HG03095 (cell line): Measurements from ENCODE around the gene S100G.
"Not testable (repeated sequence)": the region's sequence is repeated elsewhere in the genome, so short reads cannot be mapped to it uniquely, and the experiment has no call there.

Experiments used
- ATAC-seq: cut with Tn5 transposase; IDR thresholded peaks from one replicate; pipeline ENCODE4 v1.9.1; 2021; ENCODE audit warnings: moderate library complexity; ENCODE audit not compliant: unreplicated experiment

Gene S100G, protein sequence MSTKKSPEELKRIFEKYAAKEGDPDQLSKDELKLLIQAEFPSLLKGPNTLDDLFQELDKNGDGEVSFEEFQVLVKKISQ

DNA sequence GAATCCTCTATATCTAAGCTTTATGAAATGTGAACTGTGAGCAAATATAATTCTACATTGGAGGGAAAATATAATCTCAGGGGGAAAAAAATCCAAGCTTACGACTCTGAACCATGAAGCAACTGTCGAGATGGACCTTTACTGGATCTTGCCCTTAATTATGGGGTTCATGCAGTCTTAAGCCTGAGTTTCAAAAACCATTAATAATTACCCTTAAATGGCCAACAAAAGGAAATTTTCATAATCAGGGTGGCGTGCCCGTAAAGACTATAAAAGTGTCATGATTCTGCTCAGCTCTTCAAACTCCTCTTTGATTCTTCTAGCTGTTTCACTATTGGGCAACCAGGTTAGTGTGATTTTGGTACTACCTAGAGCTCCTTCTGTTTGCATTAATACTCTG lies at the start of gene S100G:
Gene S100G, plus strand, starts transcription at position 301 of the 400 bp plus-strand sequence. CDS start 849 bp downstream, outside the sequence.
- no peak for ATAC-seq

DNA sequence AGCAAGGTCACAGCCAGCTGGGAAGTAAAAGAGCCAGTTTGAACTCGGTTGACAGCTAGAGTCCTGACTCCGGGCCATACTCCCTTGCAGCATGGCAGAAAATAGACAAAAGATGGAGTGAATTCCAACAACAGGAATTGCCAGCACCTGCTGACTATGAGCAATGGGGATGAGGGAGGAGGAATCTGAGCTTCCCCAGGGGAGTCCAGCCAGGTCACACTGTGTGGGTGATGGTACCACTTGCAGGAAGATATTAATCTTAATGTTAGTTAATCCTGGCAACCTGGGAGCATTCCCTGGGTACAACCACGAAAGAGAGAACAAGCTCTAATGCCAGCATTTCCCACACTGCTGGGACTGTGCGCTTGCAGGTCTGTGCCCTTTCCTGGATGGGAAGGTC lies 48.1 kb upstream of the S100G start:
- no peak for ATAC-seq

DNA sequence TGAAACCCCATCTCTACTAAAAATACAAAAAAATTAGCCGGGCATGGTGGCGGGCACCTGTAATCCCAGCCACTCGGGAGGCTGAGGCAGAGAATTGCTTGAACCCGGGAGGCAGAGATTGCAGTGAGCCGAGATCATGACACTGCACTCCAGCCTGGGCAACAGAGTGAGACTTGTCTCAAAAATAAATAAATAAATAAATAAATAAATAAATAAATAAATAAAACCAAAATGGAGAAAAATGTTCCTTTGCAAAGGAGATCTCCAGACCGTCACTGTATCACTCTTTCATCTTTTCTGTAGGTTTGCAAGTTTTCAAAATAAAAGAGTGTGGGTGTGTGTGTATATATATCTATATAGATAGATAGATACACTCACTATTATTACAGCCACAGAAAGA lies 46.7 kb upstream of the S100G start:
- not testable (repeated sequence) for ATAC-seq

DNA sequence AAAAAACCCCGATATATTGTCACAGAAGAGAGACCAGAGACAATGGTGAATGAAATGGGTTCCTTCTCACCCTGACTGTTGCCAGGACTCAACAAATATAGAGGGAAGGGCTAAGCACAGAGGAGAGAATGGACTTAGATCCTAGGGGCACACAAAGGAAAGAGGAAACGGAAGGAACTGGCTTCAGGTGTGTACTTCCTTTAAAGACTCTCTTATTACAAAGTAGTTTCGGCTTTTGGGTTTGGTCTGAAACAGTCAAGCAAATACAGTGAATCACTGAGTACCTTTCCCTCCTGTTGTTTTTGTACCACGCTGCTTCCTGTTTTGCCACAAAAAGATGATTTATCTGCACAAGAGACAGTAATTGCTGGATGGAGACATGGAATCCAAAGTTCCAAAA lies 46.1 kb upstream of the S100G start:
- no peak for ATAC-seq

DNA sequence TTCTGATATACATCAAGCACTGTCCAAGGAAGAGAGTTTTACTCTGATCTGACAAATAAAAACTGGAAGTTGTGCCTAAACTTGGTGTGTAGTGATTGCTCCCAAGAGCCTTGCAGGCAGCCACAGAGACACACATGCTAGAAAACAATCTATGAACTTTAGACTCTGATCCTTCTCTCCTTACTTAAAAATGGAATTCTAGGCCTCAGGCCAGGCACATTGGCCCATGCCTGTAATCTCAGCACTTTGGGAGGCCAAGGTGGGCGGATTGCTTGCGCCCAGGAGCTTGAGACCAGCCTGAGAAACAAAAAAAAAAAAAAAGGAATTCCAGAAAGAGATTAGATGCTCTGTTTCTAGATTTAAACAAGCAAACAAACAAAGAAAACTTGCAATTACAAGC lies 45.6 kb upstream of the S100G start:
- ATAC-seq = no peak

DNA sequence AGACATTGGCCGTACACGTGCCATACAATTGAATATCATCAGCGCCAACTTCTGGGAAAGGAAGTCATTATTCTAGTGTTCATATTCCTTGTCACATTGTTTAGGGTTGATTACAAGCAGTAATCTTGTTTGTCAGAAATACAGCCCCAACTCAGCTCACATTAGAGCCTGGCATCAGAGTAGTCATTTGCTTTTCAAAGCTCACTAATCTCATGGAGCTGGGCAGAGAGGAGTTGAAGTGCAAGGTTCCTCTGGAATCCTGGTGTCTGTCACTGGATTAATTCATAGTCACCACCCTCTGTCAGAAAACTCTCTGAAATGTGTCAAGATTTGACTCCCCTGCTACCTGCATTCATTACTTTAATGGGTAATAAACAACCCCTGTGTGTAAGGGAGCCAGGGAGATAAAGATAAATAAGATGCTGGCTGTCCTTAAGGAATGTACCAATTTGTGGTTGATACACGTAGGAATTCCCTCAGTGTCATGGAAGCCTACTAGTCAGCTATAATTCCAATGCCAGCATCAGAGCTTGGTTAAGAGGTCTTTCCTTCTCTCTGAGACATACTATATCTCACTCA lies 43.7 kb upstream of the S100G start:
- no peak for ATAC-seq

DNA sequence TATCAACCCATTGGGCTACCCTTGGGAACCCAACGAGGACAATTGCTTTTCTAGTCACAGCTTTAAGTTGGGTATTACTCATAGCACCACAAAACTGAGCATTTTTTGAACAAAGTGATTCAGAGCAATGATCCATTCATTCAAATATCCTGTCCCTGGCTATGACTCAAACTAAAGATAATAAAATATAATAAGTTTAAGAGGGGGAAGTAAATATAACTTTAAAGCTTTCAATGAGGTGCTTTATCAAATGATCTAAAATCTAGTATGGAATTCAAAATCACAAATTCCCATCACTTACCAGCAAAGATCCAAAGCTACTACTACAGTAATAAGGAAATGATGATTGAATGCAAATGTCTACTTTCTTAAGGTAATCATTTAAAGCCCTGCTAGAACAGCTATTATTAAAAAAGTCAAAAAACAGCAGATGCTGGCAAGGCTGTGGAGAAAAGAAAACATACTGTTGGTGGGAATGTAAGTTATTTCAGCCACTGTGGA lies 39.8 kb upstream of the S100G start:
- ATAC-seq = no peak

DNA sequence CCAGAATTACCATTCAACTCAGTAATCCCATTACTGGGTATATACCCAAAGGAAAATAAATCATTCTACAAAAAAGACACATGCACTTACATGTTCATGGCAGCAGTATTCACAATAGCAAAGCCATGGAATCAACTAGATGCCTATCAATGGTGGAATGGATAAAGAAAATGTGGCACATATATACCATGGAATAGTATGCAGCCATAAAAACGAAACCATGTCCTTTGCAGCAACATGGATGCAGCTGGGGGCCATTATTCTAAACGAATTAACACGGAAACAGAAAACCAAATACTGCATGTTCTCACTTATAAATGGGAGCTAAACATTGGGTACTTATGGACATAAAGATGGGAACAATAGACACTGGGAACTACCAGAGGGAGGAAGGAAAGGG lies 39.3 kb upstream of the S100G start:
- ATAC-seq = not testable (repeated sequence)

DNA sequence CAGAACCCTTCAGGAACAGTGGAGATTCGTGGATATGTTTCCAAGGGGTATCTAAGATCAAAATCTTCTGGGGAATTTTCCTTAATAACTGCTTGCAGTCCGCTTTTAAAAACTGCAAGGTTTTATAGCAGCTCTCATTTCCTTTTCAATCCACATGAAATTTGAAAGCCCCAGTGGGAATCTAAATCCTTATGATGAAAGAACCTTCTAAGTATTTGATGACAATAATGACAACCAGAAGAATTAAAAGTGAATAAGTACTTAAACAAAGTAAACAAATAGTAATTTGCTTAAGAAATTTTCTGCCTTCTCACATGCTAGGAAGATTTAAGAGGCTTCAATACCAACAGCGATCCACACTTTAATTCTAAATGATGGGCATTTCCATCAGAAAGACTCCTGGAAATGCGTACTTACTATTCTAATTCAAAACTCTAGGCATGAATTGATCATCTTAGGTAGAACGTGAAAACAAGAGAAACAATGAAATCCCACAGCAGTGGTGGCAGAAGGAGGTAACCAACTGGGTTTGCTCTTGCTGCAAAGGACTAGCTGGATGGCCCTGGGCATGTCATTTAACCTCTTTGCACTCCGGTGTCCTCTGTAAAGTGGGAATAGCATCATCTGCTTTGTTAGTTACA lies 37.6 kb upstream of the S100G start:
- no peak for ATAC-seq

DNA sequence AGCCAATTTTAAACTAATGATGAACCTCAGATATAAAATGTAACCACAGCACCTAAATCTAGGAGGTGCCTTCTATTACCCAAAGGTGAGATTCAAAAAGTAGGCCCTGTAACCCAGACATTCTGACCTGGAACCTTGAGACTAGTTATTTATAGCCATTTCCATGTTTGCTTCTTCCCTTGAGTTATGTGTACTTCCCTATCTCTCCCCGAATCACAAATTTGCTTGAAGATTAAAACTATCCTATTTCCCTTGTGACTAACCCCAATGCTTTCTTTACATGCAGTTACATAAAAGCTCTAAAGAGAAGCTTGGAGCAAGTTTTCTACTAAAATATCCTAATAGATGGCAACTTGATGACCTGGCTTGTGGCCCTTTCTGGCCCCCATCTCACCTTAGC lies 32.6 kb upstream of the S100G start:
- ATAC-seq = no peak

DNA sequence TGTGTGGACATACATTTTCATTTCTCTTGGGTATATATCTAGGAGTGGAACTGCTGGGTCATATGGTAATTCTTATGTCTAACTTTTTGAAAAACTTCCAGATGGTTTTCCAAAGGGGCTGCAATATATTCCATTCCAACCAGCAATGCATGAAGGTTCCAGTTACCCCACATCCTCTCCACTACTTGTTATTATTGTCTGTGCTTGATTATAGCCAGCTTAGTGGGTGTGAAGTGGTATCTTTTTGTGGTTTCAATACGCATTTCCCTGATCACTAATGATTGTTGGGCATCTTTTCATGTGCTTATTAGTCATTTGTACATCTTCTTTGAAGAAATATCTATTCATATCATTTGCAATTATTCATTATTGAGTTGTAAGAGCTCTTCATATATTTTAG lies 31.5 kb upstream of the S100G start:
- ATAC-seq = no peak

DNA sequence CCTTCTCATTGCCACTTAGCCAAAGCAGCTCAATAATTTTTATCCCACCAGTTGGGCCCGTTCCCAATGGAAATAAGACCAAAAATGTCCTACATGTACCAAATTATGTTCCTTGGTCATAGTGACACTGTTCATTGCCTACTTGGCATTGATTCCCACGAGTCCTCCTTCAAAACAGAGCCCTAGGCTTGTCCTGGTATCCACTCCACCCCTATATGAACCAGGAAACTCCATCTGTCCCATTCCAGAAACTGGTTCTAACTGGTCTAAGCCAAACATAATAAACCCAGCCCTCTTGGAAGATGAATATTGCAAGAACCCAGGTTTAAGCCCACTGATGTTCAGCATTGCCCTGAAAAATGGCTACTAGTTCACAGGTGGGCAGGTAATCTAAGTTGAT lies 30.9 kb upstream of the S100G start:
- ATAC-seq = no peak

DNA sequence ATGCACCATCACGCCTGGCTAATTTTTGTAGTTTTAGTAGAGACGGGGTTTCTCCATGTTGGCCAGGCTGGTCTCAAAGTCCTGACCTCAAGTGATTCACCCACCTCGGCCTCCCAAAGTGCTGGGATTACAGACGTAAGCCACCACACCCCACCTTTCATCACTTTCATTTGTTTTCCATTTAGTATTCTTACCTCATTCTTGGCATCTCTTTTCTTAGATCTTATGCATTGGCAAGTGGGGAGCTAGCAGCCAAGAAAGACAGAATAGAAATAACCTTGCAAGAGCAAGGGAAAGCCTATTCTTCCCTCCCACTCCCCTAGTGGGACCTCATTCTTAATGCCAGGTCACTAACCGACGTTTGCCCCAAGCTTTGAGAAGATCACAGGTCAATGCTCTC lies 21.4 kb upstream of the S100G start:
- ATAC-seq = not testable (repeated sequence)

DNA sequence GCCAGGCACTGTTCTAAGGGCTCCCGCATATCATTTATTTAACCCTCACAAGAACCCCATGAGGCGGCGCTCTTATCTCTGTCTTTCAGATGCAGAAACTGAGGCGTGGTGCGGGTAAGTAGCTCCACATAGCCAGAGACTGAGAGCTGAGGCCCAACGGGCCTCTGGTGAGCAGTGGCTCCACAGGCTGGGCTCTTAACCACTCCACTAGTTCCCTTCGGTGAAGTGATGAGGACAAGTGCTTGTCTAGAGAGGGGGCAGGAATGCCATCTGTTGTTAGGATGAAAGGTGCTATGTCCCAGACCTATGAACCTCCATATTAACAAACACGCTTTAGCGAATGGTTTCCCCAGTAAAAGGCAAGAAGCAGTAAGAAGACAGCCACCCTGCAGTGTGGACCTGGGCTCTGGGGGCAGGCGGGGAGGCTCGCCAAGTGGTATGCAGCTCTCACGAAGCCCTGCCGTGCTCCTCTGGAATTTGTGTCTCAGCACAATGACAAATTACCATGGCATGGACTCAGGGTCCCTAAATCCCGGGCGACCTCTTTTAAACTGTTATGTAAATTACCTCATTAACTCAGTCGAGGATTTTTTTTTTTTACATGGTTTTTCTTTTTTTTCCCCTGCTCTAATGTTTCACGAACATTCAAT lies 20.9 kb upstream of the S100G start:
- ATAC-seq = no peak

DNA sequence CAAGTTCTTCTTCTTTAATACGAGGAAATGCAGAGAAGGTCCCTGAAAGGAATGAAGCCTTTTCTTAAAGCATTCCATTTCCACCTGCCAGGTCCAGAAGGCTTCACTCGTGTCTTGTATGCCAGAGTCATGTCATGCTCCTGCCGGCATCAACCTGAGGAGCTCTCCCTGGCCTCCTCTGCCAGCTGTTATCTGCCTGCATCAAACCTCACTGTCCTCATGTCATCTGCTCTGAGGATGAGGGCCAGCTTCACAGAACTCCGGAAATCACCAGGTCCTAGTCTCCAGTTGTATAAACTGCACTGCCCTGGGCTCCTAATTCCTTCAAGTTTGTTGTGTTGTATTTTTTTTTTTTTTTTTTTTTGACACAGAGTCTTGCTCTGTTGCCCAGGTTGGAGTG lies 20.0 kb upstream of the S100G start:
- ATAC-seq = no peak

DNA sequence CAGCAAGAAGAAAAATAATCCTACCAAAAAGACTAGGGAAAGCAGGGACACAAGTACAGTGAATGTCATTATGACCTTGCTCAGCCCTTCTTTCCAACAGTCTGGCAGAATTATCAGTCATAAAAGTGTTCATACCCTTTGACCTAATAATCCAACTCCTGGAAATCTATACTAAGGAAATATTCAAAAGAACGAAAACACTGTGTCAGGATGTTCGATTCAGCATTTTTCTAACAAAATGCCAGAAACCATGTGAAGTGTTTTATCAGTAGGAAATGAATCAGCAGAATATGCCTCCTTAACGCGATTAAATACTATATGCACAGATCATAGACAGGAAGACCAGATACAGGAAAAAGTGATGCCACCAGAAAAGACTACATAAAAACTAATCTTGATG lies 16.2 kb upstream of the S100G start:
- ATAC-seq = no peak

DNA sequence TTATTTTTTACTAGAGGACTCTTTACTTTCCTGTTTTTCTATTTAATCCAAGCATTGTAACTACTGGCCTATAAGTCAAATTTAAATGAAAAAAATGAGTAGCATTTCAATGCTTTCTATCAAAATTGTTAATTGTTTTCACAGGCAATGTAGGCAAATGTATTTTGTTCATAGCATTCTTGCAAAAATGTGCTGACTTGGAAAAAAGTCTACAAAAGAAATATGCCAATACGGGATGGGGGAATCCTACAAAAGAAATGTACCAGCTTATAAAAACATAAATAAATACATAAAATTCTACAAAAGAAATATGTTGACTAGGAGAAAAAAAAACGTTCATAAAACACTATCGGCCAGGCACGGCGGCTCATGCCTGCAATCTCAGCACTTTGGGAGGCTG lies 14.9 kb upstream of the S100G start:
- ATAC-seq = no peak

DNA sequence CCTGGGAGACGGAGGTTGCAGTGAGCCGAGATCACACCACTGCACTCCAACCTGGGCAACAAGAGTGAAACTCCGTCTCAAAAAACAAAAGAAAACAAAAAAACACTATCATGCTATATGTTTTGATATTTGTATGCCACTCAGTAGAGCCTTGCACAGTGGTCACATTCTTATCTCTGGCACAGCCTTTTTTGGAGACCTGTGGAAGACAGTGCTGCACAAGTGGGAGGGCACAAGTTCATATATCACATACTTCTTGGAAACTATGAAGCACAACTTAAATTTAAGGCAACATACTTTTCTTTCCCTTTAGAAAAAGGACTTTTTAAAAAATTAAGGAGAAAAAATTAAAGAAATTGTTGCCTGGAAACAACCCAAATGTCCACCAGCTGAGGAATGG lies 14.4 kb upstream of the S100G start:
- ATAC-seq = no peak

DNA sequence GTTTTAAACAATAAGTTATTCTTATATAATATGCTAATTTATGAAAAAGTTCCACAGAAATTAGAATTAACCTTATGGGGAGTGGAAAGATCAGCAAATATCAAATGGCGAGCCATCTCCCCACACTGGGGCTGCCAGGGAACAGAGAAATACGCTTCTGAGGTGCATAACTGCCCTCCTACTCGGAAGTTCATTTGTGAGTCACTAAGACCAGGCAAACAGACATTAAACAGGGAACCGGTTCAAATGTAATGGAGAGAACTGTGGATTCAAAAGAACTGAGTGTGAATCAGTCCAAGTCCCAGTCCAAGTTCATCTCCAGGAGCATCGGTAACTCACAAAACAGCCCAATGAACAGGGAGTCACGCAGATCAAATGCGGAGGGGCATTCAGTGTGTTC lies 11.4 kb upstream of the S100G start:
- no peak for ATAC-seq

DNA sequence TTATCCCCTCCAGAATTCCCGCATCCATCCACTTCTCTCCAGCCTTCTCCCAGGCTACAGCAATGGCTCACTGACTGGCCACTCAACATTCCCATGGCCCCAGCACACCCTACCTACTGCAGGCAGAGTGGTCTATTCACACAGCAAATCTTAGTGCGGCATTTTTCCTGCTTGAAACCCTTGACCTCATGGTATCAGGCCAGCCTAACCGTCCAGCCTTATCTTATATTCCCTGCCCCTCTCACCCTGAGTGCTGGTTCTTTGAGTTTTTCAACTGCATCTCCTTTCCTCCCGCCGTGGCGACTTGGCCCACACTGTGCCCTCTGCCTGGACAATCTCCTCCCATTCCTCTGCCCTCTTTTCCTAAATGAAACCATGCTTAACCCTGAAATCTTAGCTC lies 10.0 kb upstream of the S100G start:
- no peak for ATAC-seq

DNA sequence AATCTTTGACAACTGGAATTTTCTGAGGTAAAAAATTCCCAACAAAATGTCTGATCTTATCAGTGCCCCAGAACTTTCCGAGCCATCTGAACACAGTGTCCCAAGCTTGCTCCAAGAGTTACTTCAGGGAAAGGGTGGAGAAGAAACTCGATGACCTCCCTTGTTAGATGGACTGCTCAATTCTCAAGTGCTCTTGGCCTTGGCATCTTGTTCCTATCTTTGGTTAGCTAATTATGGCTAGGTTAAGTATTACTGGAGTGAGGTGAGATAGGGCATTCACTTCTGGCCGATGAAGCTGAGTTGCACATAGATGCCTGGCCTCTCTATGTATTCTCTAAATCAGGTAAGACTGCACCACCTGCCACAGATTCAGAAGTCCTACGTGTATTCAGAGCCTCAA lies 9.1 kb upstream of the S100G start:
- no peak for ATAC-seq

DNA sequence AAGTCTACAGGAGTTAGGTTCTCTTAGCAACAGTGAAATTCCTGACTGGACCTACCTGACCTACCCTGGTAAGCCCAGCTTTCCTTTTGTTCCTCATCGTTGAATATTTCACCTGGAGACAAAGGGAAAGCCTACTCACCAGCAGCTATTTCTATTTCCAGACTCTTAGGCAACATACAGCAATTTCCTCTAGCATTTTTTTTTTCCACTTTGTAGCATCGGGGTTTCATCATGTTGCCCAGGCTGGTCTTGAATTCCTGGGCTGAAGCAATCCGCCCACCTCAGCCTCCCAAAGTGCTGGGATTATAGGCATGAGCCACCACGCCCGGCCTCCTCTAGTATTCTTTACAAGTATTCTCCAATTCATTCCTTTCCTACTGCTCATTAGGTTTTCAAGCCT lies 6.8 kb upstream of the S100G start:
- ATAC-seq = no peak
